GM12891 (cell line): Measurements from ENCODE around the gene PXDC1.
"Not testable (repeated sequence)": the region's sequence is repeated elsewhere in the genome, so short reads cannot be mapped to it uniquely, and the experiment has no call there.

Experiments used
- DNase-seq: peaks from one replicate; pipeline ENCODE4 v3.0.0; 2011; ENCODE audit warnings: low spot score; ENCODE audit not compliant: insufficient read length
- FAIRE-seq: peaks from 2 replicates; lab custom pipeline; 2011; peaks lifted over from hg19 to GRCh38; lab: Jason Lieb, UNC
- PAX5 ChIP-seq: IDR thresholded peaks from 2 replicates; pipeline ENCODE4 v1.6.1; 2011; ENCODE audit warnings: low read length, moderate library complexity, mild to moderate bottlenecking; ENCODE audit not compliant: insufficient read depth, severe bottlenecking
- POLR2A ChIP-seq: IDR thresholded peaks from 2 replicates; pipeline ENCODE4 v1.6.1; 2011; ENCODE audit warnings: low read depth, low read length, control low read depth
- POLR2AphosphoS5 ChIP-seq: IDR thresholded peaks from 2 replicates; pipeline ENCODE4 v1.6.1; 2011; ENCODE audit warnings: low read depth, low read length, control low read depth
- POU2F2 ChIP-seq: IDR thresholded peaks from 2 replicates; pipeline ENCODE4 v1.6.1; 2011; ENCODE audit warnings: low read depth, mild to moderate bottlenecking, control low read depth, low read length, moderate library complexity
- SPI1 ChIP-seq: IDR thresholded peaks from 2 replicates; pipeline ENCODE4 v1.6.1; 2011; ENCODE audit warnings: low read depth, low read length, control low read depth
- TAF1 ChIP-seq: IDR thresholded peaks from 2 replicates; pipeline ENCODE4 v1.6.1; 2011; ENCODE audit warnings: low read depth, low read length, control low read depth

Gene PXDC1

GRCh38 chr6:3773678-3774298 lies 22.3 kb upstream of the PXDC1 start:
- TF ChIP-seq POU2F2 (no peak), POLR2AphosphoS5 (no peak), SPI1 (no peak), POLR2A (no peak), TAF1 (no peak), PAX5 (no peak)
- DNase-seq: no peak
- no peak for FAIRE-seq

DNA sequence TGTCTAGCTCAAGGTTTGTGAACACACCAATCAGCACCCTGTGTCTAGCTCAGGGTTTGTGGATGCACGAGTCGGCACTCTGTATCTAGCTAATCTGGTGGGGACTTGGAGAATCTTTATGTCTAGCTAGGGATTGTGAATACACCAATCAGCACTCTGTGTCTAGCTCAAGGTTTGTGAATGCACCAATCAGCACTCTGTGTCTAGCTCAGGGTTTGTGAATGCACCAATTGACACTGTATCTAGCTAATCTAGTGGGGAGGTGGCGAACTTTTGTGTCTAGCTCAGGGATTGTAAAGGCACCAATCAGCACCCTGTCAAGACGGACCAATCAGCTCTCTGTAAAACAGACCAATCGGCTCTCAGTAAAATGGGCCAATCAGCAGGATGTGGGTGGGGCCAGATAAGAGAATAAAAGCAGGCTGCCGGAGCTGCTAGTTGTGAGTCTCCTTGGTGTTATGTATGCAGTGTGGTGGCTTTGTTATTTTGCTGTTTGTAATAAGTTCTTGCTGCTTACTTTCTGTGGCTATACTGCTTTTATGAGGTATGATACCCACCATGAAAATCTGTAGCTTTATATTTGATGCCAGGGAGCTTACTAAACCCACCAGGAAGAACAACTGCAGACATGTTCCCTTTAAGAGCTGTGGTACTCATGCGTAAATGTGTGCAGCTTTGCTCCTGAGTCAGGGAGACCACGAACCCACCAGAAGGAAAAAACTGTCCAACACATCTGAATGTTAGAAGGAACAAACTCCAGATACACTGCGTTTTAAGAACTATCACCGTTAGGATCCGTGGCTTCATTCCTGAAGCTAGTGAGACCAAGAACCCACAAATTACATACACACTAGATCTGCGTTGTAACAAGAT lies 20.9 kb upstream of the PXDC1 start:
- FAIRE-seq, DNase-seq: not testable (repeated sequence)

DNA sequence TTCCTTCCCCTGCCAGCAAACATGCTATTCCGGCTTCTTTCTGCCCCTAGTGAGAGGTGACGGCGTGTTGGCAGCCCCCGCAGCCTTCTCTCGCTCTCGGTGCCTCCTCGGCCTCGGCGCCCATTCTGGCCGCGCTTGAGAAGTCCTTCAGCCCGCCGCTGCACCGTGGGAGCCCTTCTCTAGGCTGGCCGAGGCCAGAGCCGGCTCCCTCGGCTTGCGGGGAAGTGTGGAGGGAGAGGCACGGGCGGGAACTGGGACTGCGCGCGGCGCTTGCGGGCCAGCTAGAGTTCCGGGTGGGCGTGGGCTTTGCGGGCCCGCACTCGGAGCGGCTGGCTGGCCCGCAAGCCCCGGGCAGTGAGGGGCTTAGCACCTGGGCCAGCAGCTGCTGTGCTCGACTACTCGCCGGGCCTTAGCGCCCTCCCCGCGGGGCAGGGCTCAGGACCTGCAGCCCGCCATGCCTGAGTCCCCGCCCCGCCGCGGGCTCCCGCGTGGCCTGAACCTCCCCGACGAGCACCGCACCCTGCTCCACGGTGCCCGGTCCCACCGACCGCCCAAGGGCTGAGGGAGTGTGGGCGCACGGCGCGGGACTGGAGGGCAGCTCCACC lies 20.0 kb upstream of the PXDC1 start:
- DNase-seq (no peak), FAIRE-seq (no peak)
- TF ChIP-seq POU2F2 (no peak), SPI1 (no peak)

DNA sequence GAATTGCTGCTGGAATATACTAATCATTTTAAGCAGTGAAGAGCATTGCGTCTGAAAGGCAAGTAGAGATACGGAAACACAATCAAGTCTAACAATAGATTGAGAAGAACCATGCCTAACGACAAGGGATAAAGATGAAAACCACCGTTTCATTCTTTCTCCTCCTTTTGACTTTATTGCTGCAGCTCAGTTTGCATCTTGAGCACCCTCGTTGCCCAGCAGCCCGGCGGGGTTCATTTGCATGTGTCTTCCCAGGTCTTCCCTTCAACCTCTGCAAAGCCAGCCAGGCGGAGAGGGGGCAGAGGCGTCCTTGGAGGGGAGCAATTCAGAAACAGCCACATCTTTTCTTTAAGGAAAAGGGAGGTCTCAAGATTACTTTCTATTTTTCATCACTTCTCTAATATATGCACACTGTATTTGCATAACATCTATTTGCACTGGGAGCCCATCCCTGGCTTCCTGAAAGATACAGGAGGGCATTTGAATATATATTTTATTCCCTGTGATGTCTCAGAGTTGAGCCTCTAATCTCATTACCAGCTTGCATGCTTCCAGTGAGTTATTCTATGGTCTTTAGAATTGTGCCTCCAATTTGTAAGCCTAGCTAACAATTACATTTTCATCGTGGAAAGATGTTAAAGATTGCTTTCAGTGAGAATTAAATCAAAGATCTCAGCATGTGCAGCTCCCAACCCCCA lies 18.7 kb upstream of the PXDC1 start:
- TF ChIP-seq PAX5: no peak
- no peak for FAIRE-seq
- DNase-seq: no peak

GRCh38 chr6:3769610-3770009 lies 18.1 kb upstream of the PXDC1 start:
- DNase-seq: no peak
- no peak for TF ChIP-seq TAF1
- no peak for TF ChIP-seq POLR2A
- no peak for TF ChIP-seq SPI1
- no peak for TF ChIP-seq POLR2AphosphoS5
- TF ChIP-seq POU2F2: no peak
- TF ChIP-seq PAX5: no peak
- no peak for FAIRE-seq

- no peak for FAIRE-seq
Measured at GRCh38 chr6:3768502-3768901, 17.0 kb upstream of the PXDC1 start.

GRCh38 chr6:3767483-3767882 lies 16.0 kb upstream of the PXDC1 start:
- not testable (repeated sequence) for DNase-seq, FAIRE-seq

More at GRCh38 chr6:3768502-3768901, 17.0 kb upstream of the PXDC1 start:
- no peak for DNase-seq
- TF ChIP-seq TAF1 (no peak), POLR2AphosphoS5 (no peak), PAX5 (no peak), POLR2A (no peak), POU2F2 (no peak), SPI1 (no peak)

DNA sequence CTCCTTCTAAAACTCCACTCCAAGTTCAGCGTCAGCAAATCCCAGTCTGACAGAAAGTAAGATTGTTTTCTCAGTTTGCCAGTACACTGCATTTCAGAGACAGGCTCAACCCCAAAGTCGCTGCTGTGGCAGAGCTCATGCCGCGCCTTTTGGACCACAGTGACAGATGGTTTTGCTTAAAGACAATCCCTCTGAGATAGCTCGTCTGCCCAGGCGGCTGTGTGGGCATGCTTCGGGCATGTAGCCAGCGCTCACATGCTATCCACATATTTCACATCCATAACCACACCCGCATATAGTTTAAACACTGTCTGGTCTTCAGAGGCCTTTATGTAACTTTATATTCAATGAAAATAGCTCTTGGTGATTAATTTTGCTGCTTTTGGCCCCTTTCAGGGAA lies 14.7 kb upstream of the PXDC1 start:
- DNase-seq (no peak), FAIRE-seq (no peak)
- no peak for TF ChIP-seq PAX5
- no peak for TF ChIP-seq POU2F2
- TF ChIP-seq TAF1: no peak
- no peak for TF ChIP-seq SPI1
- no peak for TF ChIP-seq POLR2AphosphoS5
- no peak for TF ChIP-seq POLR2A

GRCh38 chr6:3765415-3765814 lies 13.9 kb upstream of the PXDC1 start:
- TF ChIP-seq TAF1: no peak
- no peak for TF ChIP-seq SPI1
- no peak for TF ChIP-seq POLR2A
- no peak for TF ChIP-seq PAX5
- TF ChIP-seq POLR2AphosphoS5: no peak
- no peak for TF ChIP-seq POU2F2
- no peak for FAIRE-seq
- no peak for DNase-seq
